Measurements from ENCODE around the gene KLF16.
"Not testable (repeated sequence)": the region's sequence is repeated elsewhere in the genome, so short reads cannot be mapped to it uniquely, and the experiment has no call there.

Gene KLF16

DNA sequence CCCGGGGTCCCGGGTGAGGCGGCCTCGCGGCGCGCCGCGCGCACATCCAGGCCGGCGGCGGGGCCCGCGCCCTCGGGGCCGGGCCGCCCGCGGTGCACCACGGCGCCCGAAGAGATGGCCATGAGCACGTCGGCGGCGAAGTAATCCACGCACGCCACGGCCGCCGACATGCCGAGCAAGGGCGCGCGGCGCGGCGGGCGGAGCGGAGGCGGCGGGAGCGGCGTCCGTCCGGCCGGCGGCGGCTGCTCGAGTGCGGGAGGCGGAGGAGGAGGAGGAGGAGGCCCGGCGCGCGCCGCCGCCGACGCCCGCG lies at the start of gene KLF16:
Gene KLF16 (minus strand): TSS at position 252 of the 310 bp plus-strand sequence. CDS start 82 bp downstream, at position 170.
- DNase-seq (ENCODE audit: low read depth): no peak

GRCh38 chr19:1912760-1913505 lies 49.6 kb upstream of the KLF16 start:
- no peak for DNase-seq (ENCODE audit: low read depth)

DNA sequence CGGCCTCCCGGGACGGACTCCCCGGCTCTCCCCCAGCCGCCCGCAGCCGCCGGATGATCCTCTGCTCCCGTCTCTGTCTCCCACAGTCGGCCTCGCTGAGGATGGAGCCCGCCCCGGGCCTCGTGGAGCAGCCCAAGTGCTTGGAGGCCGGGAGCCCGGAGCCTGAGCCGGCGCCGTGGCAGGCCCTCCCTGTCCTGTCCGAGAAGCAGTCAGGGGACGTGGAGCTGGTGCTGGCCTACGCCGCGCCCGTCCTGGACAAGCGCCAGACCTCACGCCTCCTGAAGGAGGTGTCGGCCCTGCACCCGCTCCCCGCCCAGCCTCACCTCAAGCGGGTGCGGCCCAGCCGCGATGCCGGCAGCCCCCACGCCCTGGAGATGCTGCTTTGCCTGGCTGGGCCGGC lies 48.6 kb upstream of the KLF16 start:
- no peak for DNase-seq (ENCODE audit: low read depth)

GRCh38 chr19:1911098-1911497 lies 47.7 kb upstream of the KLF16 start:
- no peak for DNase-seq (ENCODE audit: low read depth)

DNA sequence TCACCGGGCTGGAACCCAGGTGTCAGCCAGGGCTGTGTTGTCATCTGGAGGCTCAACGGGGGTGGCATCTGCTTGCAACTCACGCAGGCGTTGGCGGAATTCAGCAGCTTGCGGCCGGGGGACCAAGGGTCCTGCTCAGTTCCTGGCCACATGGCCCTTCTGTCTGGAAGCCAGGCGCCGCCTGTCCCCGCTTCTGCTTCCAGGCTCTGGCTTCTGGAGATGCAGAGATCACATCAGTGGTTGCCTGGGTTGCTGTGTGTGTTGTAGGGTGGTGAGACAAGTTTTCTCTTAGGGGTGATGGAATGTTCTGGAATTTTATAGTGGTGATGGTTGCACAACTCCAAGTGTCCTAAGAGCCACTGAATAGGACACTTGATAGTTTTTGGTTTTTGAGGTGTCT lies 46.8 kb upstream of the KLF16 start:
- DNase-seq (ENCODE audit: low read depth): no peak

GRCh38 chr19:1909761-1910080 lies 46.3 kb upstream of the KLF16 start:
- DNase-seq (ENCODE audit: low read depth): no peak

DNA sequence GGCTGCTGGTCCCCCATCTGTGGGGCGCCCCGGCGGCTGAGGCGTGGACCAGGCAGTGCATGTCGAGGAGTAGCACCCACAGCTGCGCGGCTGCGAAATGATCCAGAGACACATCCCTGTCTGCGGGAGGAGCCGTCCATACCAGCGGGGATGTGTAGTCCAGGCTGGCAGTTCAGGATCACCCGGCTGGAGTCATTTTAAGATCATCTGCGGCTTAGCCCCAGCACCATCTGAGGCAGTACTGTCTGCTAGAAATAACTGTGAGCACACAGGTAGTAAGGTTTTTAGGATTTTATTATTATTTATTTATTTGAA lies 44.9 kb upstream of the KLF16 start:
- no peak for DNase-seq (ENCODE audit: low read depth)

DNA sequence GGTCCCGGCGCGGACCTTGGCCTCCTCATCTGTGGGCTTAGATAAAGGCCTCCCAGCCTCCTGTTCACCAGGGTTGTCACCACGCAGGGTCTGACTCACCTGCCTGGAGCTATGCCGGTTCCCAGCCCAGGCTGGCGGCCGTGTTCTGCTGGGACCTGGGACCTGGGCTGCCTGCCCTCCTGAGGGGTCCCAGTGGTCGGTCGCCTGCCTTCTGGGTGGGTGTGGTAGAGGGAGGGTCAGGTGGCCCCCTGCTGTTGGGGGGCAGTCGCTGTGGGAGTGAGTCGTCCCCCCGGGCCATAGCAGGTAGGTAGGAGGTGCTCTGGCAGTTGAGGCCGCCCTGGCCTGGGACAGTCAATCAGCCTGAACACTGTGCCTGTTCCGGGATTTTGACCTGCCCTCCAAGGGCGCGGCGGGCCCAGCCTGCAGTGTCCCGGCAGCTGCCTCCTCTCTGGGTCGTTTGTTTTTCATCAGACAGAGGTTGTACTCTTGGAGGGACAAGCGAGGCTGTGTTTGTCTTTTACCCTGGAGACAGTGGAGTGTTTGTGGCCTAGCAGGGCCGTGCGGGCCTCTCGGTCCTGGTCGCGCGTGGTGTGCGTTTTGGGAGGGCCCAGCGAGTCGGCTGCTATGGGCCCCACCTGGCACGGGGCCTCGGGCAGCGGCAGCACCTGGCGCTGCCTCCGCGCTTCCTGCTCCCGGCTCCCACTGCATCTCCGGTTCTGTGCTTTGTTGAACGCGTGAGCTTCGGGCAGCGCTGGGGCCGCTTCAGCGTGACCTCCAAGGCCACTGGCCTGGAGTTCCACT lies 44.4 kb upstream of the KLF16 start:
- DNase-seq (ENCODE audit: low read depth): no peak

DNA sequence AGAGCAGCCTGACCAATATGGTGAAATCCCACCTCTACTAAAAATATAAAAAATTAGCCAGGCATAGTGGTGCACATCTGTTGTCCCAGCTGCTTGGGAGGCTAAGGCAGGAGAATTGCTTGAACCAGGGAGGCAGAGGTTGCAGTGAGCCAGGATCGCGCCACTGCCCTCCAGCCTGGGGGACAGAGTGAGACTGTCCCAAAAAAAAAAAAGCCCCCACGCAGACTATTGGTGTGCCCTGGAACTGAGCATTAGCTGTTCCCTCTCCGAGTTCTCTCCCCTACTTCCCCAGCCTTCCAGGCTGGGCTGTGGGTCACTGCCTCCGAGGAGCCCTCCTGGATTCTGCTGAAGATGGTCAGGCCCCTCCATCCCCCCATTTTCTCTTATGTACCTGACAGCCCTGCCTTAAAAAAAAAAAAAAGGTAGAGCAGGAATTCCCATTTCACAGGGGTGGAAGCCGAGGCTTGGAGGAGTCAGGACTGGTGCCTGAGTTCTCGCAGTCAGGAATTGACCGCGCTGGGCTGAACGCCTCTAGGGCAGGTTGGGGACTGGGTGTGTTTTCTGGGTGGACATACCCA lies 43.7 kb upstream of the KLF16 start:
- no peak for DNase-seq (ENCODE audit: low read depth)

DNA sequence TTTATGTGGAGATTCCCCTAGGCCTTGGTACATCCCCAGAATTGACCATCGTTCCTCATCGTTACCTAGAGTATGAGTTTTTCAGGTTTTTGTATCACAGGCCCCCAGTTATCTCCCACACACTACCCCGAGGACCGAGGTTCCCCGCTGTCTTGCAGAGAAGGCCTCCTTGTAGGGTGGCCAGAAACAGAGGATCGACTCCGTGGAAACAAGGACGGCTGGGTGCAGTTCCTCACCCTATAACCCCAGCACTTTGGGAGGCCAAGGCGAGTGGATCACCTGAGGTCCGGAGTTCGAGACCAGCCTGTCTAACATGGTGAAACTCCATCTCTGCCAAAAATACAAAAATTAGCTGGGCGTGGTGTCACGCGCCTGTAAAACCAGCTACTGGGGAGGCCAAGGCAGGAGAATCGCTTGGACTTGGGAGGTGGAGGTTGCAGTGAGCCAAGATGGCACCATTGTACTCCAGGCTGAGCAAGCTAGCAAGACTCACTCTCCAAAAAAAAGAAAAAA lies 42.5 kb upstream of the KLF16 start:
- no peak for DNase-seq (ENCODE audit: low read depth)

- peak; percentile 95 for DNase-seq (ENCODE audit: low read depth)
Measured at GRCh38 chr19:1905110-1905862, 41.9 kb upstream of the KLF16 start, which contains the start of the genes ADAT3 and SCAMP4. Gene ADAT3, plus strand, starts transcription at chr19:1905399. Its CDS starts 6,649 bp downstream, at chr19:1912048. Gene SCAMP4, plus strand, starts transcription at chr19:1905399. Its CDS starts 9,621 bp downstream, at chr19:1915020.

DNA sequence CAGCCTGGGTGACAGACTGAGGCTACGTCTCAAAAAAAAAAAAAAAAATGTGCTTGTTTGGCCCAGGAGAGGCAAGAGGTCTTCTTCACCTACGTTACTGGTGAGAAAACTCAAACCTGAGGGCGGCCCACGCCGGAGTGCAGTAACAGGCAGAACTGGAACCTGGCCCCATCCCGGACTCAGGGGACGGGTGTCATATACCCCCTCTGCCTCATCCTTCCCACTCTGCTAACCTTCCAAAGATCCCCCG lies 41.4 kb upstream of the KLF16 start:
- DNase-seq (ENCODE audit: low read depth): no peak

GRCh38 chr19:1902923-1903322 lies 39.5 kb upstream of the KLF16 start:
- DNase-seq (ENCODE audit: low read depth): no peak

DNA sequence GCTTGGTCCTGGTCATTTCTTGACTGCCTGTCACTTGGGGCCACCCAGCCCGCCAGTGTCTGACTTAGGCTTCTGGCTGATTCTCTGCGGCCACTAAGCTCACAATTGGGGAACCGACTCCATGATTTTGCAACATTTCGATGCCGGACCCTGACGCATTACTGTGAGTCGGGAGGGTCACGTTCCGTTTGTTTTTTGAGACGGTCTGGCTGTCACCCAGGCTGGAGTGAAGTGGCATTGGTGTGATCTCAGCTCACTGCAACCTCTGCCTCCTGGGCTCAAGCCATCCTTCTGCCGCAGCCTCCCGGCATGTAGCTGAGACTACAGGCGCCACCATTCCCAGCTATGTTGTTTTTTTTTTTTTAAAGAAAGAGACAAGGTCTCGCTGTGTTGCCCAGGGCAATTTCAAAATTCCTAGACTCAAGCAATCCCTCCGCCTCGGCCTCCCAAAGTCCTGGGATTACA lies 38.6 kb upstream of the KLF16 start:
- DNase-seq (ENCODE audit: low read depth): no peak

DNA sequence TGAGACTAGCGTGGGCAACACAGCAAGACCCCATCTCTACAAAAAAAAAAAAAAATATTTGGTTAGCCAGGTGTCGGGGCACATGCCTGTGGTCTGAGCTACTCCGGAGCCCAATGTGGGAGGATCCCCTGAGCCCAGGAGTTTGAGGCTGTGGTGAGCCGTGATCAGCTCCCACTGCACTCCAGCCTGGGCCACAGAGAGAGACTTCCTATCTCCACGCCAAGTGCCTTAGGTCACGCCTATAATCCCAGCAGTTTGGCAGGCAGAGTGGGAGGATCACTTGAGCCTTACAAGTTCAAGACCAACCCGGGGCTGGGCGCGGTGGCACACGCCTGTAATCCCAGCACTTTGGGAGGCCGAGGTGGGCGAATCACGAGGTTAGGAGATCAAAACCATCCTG lies 33.1 kb upstream of the KLF16 start:
- no peak for DNase-seq (ENCODE audit: low read depth)

- DNase-seq (ENCODE audit: low read depth): no peak
Measured at GRCh38 chr19:1893791-1894190, 30.4 kb upstream of the KLF16 start.

- DNase-seq (ENCODE audit: low read depth): no peak
Measured at GRCh38 chr19:1889907-1890306, 26.5 kb upstream of the KLF16 start.

- DNase-seq (ENCODE audit: low read depth): no peak
Measured at GRCh38 chr19:1888385-1888784, 25.0 kb upstream of the KLF16 start.

GRCh38 chr19:1886360-1886759 lies 23.0 kb upstream of the KLF16 start:
- not testable (repeated sequence) for DNase-seq (ENCODE audit: low read depth)

GRCh38 chr19:1885398-1886119 lies 22.2 kb upstream of the KLF16 start, which contains the start of gene ABHD17A:
Gene ABHD17A, minus strand, starts transcription at chr19:1885496. Its CDS starts 3,930 bp downstream, at chr19:1881566.
- peak; percentile 94 for DNase-seq (ENCODE audit: low read depth)

DNA sequence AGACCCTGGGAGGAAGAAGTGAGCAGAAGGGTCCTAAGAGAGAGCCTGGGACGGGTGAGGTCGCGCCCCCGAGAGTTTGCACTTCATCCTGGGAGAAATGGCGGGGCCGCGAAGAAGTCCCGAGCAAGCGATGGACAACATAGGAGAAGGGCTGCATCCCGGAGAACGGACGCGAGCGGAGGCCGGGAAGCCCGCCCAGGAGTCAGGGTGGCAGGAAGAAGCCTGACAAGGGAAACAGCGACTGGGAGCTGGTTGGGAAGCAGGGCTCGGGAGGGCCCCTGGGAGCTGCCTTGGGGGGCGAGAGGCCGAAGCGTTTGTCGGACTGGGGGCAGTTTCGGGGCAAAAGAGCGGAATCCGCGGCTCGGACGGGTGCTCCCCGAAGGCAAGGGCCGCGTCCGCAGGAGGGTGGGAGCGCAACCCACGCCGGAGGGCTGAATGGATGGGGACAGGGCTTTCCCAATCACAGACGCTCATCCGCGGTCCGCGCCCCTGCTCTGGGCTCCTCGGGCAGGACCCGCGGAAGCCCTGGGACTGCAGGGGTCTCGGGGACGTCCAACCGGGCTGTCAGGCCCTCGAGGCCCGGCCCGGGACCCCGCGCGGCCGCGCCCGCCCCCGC lies 21.4 kb upstream of the KLF16 start:
- DNase-seq (ENCODE audit: low read depth): no peak
